Measurements from ENCODE around the gene DNAH11.
"Not testable (repeated sequence)": the region's sequence is repeated elsewhere in the genome, so short reads cannot be mapped to it uniquely, and the experiment has no call there.

Gene DNAH11

GRCh38 chr7:21771266-21771665 is 228.4 kb downstream of the DNAH11 start:
- no peak for DNase-seq (ENCODE audit: low read depth in 4 of 4, low spot score in 1 of 4)

- no peak for DNase-seq (ENCODE audit: low read depth in 4 of 4, low spot score in 1 of 4)
Observed at GRCh38 chr7:21771906-21772610, 229.2 kb downstream of the DNAH11 start.

- no peak for DNase-seq (ENCODE audit: low read depth in 4 of 4, low spot score in 1 of 4)
Observed at GRCh38 chr7:21773326-21773725, 230.5 kb downstream of the DNAH11 start.

- no peak for DNase-seq (ENCODE audit: low read depth in 4 of 4, low spot score in 1 of 4)
Observed at GRCh38 chr7:21777921-21778320, 235.1 kb downstream of the DNAH11 start.

GRCh38 chr7:21778953-21779352 is 236.1 kb downstream of the DNAH11 start:
- no peak for DNase-seq (ENCODE audit: low read depth in 4 of 4, low spot score in 1 of 4)

- DNase-seq (ENCODE audit: low read depth in 4 of 4, low spot score in 1 of 4) = no peak
Observed at GRCh38 chr7:21782996-21783395, 240.2 kb downstream of the DNAH11 start.

- DNase-seq (ENCODE audit: low read depth in 4 of 4, low spot score in 1 of 4) = no peak
Observed at GRCh38 chr7:21784989-21785388, 242.2 kb downstream of the DNAH11 start.

GRCh38 chr7:21805791-21806190 is 263.0 kb downstream of the DNAH11 start:
- no peak for DNase-seq (ENCODE audit: low read depth in 4 of 4, low spot score in 1 of 4)

- no peak for DNase-seq (ENCODE audit: low read depth in 4 of 4, low spot score in 1 of 4)
Observed at GRCh38 chr7:21806388-21806787, 263.5 kb downstream of the DNAH11 start.

GRCh38 chr7:21819048-21819447 is 276.2 kb downstream of the DNAH11 start:
- no peak for DNase-seq (ENCODE audit: low read depth in 4 of 4, low spot score in 1 of 4)

- DNase-seq (ENCODE audit: low read depth in 4 of 4, low spot score in 1 of 4) = no peak
Observed at GRCh38 chr7:21828841-21829240, 286.0 kb downstream of the DNAH11 start.

GRCh38 chr7:21829731-21830130 is 286.9 kb downstream of the DNAH11 start:
- no peak for DNase-seq (ENCODE audit: low read depth in 4 of 4, low spot score in 1 of 4)

- DNase-seq (ENCODE audit: low read depth in 4 of 4, low spot score in 1 of 4) = no peak
Observed at GRCh38 chr7:21844742-21845141, 301.9 kb downstream of the DNAH11 start.

GRCh38 chr7:21850531-21851285 is 307.9 kb downstream of the DNAH11 start:
- DNase-seq (ENCODE audit: low read depth in 4 of 4, low spot score in 1 of 4) = no peak

- no peak for DNase-seq (ENCODE audit: low read depth in 4 of 4, low spot score in 1 of 4)
Observed at GRCh38 chr7:21851559-21851967, 308.7 kb downstream of the DNAH11 start.

- not testable (repeated sequence) for DNase-seq (ENCODE audit: low read depth in 4 of 4, low spot score in 1 of 4)
Observed at GRCh38 chr7:21865631-21866204, 322.9 kb downstream of the DNAH11 start.

- DNase-seq (ENCODE audit: low read depth in 4 of 4, low spot score in 1 of 4) = no peak
Observed at GRCh38 chr7:21866731-21867130, 323.9 kb downstream of the DNAH11 start.

GRCh38 chr7:21867226-21867625 is 324.4 kb downstream of the DNAH11 start:
- DNase-seq (ENCODE audit: low read depth in 4 of 4, low spot score in 1 of 4) = no peak

GRCh38 chr7:21867816-21868575 is 325.2 kb downstream of the DNAH11 start:
- no peak for DNase-seq (ENCODE audit: low read depth in 4 of 4, low spot score in 1 of 4)

- DNase-seq (ENCODE audit: low read depth in 4 of 4, low spot score in 1 of 4) = no peak
Observed at GRCh38 chr7:21868576-21868850, 325.7 kb downstream of the DNAH11 start.

- DNase-seq (ENCODE audit: low read depth in 4 of 4, low spot score in 1 of 4) = no peak
Observed at GRCh38 chr7:21869785-21870402, 327.1 kb downstream of the DNAH11 start.
